Loucy (cell line): ENCODE measurements around the gene SP1.

Experiments used
- H2AFZ ChIP-seq: fragments of 200-600 bp; sonication (generic); 2 replicates; pipeline ENCODE4 v1.6.0; 2016; ENCODE audit warnings: antibody characterized with exemption, mild to moderate bottlenecking, low read length, moderate library complexity
- H3F3A ChIP-seq: fragments of 200-600 bp; 2 replicates; pipeline ENCODE4 v1.6.0; 2016; ENCODE audit warnings: antibody characterized with exemption, low read depth, mild to moderate bottlenecking
- H3K27me3 ChIP-seq: fragments of 200-600 bp; sonication (generic); 2 replicates; pipeline ENCODE4 v1.6.1; 2014; ENCODE audit warnings: low read length, mild to moderate bottlenecking; ENCODE audit not compliant: insufficient read depth, poor library complexity, severe bottlenecking
- H3K36me3 ChIP-seq: fragments of 200-600 bp; sonication (generic); 2 replicates; pipeline ENCODE4 v1.6.1; 2016; ENCODE audit warnings: low read length; ENCODE audit not compliant: insufficient read depth
- H3K4me1 ChIP-seq: fragments of 200-600 bp; sonication (generic); 2 replicates; pipeline ENCODE4 v1.5.1; 2014; ENCODE audit warnings: low read length, mild to moderate bottlenecking; ENCODE audit not compliant: insufficient read depth, poor library complexity, severe bottlenecking
- H3K4me2 ChIP-seq: fragments of 200-600 bp; sonication (generic); 2 replicates; pipeline ENCODE4 v1.6.0; 2014; ENCODE audit warnings: antibody characterized with exemption, low read length, low read depth, mild to moderate bottlenecking; ENCODE audit not compliant: poor library complexity, severe bottlenecking
- H3K4me3 ChIP-seq: fragments of 200-600 bp; sonication (generic); 2 replicates; pipeline ENCODE4 v1.5.1; 2014; ENCODE audit warnings: low read length, mild to moderate bottlenecking, mixed read lengths; ENCODE audit not compliant: poor library complexity, severe bottlenecking
- H3K79me2 ChIP-seq: fragments of 200-600 bp; sonication (generic); 2 replicates; pipeline ENCODE4 v1.6.1; 2014; ENCODE audit warnings: low read length; ENCODE audit not compliant: insufficient read depth
- H3K9ac ChIP-seq: fragments of 200-600 bp; sonication (generic); 2 replicates; pipeline ENCODE4 v1.6.0; 2014; ENCODE audit warnings: mild to moderate bottlenecking, low read depth, low read length, moderate library complexity; ENCODE audit not compliant: poor library complexity, severe bottlenecking
- H3K9me2 ChIP-seq: fragments of 200-600 bp; sonication (generic); replicated peaks from 2 replicates; pipeline ENCODE4 v1.6.1; 2016; ENCODE audit warnings: low read depth, low read length, mixed read lengths
- H3K9me3 ChIP-seq: fragments of 200-600 bp; sonication (generic); 2 replicates; pipeline ENCODE4 v1.6.1; 2014; ENCODE audit warnings: mild to moderate bottlenecking, antibody characterized with exemption, low read length, low read depth; ENCODE audit not compliant: insufficient read depth
- H4K20me1 ChIP-seq: fragments of 200-600 bp; sonication (generic); 2 replicates; pipeline ENCODE4 v1.6.0; 2014; ENCODE audit warnings: antibody characterized with exemption, low read length, mild to moderate bottlenecking; ENCODE audit not compliant: insufficient read depth, poor library complexity, severe bottlenecking
- EZH2phosphoT487 ChIP-seq: fragments of 200-600 bp; IDR thresholded peaks from 2 replicates; pipeline ENCODE4 v1.6.1; 2018; ENCODE audit warnings: antibody characterized with exemption, mild to moderate bottlenecking, moderate library complexity, borderline replicate concordance
- TF ChIP-seq, protein P1 (sequence below): fragments of 200-600 bp; sonication (generic); conservative IDR thresholded peaks from 2 replicates; pipeline ENCODE4 v1.5.1; 2014; ENCODE audit warnings: mild to moderate bottlenecking, antibody characterized with exemption, low read length

Gene SP1

DNA sequence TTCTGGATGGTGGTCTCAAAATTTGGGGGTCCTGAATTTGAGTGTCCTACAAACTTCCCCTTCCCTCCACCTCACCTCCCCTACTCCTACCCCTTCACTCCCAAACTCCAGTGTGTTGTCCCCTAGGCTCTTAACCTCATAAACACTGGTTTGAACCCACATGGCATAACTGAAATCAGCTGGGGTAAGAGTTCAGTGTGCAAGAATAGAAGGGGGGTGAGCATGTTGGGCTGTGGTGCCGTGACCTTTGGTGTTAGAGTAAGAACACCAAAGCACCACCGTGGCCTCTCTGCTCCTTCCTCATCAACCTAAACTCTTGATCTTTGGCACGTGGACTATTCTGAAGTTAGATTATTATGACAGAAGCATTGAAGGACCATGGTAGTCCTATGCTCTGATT, 83.0 kb downstream of the SP1 start:
- peak overlapping the region; percentile 18 for H3K9ac ChIP-seq
- H3K9me3 ChIP-seq: no peaks in the 10 kb centered on the region
- H3F3A ChIP-seq: peaks cover 3% of the 10 kb centered on the region
- H2AFZ ChIP-seq: no peak overlapping the region
- no peak overlapping the region for H3K4me3 ChIP-seq
- peaks cover 100% of the 10 kb centered on the region for H3K79me2 ChIP-seq
- H3K9me2 ChIP-seq: no peaks in the 10 kb centered on the region
- H3K36me3 ChIP-seq: peaks cover 100% of the 10 kb centered on the region
- no peaks in the 10 kb centered on the region for H3K27me3 ChIP-seq
- H3K4me2 ChIP-seq: peak overlapping the region; percentile 67
- peaks cover 100% of the 10 kb centered on the region for H4K20me1 ChIP-seq
- TF ChIP-seq, protein P1, sequence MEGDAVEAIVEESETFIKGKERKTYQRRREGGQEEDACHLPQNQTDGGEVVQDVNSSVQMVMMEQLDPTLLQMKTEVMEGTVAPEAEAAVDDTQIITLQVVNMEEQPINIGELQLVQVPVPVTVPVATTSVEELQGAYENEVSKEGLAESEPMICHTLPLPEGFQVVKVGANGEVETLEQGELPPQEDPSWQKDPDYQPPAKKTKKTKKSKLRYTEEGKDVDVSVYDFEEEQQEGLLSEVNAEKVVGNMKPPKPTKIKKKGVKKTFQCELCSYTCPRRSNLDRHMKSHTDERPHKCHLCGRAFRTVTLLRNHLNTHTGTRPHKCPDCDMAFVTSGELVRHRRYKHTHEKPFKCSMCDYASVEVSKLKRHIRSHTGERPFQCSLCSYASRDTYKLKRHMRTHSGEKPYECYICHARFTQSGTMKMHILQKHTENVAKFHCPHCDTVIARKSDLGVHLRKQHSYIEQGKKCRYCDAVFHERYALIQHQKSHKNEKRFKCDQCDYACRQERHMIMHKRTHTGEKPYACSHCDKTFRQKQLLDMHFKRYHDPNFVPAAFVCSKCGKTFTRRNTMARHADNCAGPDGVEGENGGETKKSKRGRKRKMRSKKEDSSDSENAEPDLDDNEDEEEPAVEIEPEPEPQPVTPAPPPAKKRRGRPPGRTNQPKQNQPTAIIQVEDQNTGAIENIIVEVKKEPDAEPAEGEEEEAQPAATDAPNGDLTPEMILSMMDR: no peak
- TF ChIP-seq EZH2phosphoT487: no peak
- peaks cover 47% of the 10 kb centered on the region for H3K4me1 ChIP-seq

DNA sequence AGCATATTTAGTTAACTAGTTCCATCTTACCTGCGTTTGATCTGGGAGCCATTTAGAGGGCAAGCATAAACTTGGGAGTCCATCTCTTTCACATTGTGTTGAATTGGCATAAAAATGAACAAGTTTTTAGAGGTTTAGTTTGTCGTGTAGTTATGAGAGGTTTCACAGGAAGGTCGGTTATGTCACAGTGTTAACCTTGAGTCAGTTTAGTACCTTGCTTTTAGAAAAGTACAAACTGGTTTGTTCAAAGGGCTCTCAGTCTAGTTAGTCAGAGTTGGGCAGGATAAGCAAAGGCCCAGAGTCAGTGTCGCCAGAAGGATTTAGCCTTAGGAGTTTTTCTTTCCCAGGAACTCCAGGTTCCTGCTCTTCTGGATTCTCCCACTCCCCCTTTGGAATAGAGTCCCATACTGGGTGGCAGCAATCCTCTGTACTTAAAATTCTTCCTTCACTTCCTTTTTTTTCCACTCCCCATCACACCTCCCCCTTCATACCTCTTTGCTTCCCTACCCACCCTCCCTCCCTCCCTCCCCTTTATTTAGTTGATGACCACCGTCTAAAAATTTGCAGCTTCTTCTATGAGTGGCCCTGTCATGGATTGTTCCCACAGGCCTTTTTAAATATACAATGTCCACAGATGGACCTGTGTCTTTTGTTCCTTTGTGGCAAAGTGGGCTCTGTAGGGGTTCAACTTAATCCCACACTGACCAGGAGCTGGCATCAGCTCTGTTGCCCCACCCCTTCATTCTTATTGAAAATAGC, 84.0 kb downstream of the SP1 start:
- Histone ChIP-seq H3K36me3 (peaks cover 100% of the 10 kb centered on the region), H3K27me3 (no peaks in the 10 kb centered on the region), H3F3A (peaks cover 3% of the 10 kb centered on the region), H3K9me3 (no peaks in the 10 kb centered on the region), H3K4me3 (no peak overlapping the region), H2AFZ (no peak overlapping the region), H3K79me2 (peaks cover 99% of the 10 kb centered on the region), H3K9ac (no peak overlapping the region), H3K4me2 (peak overlapping the region; percentile 67), H4K20me1 (peaks cover 98% of the 10 kb centered on the region), H3K4me1 (peaks cover 47% of the 10 kb centered on the region), H3K9me2 (no peaks in the 10 kb centered on the region)
- TF ChIP-seq EZH2phosphoT487: no peak
- TF ChIP-seq, protein P1: no peak

DNA sequence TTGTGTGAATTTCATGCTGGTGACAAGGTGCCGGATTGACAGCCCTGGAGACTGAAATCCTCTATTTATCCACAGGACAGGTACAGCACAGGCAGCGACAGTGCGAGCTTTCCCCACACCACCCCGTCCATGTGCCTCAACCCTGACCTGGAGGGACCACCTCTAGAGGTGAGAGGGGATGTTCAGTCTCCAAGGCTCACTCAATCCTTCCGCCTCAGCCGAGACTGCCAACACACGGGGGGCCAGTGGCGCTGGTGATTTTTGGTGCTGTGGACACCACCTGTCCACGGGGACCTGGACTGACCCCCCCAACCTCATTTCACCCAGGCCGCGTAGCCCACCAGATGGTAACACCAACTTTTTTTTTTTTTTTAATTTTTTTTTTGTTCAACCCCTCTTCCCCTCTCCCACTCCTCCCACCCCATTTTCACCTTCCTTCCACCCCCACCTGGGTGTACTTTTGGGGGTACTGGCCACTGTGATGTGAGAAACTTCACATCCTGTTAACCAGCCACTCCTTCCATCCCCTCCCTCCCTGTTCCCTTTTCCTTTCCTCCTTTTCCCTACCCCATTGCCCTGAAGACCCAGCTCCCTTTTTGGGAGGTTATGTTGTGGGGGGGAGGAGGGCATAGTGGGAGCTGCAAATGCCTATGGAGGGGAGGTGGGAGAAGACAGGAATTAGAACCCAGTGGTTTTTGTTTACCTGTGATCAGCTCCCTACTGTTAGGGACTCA, 84.9 kb downstream of the SP1 start:
- Histone ChIP-seq H3F3A (peaks cover 3% of the 10 kb centered on the region), H3K9me2 (no peaks in the 10 kb centered on the region), H3K4me3 (no peak overlapping the region), H3K4me1 (peaks cover 41% of the 10 kb centered on the region), H4K20me1 (peaks cover 91% of the 10 kb centered on the region), H3K4me2 (no peak overlapping the region), H3K27me3 (no peaks in the 10 kb centered on the region), H3K9me3 (no peaks in the 10 kb centered on the region), H3K9ac (no peak overlapping the region), H2AFZ (no peak overlapping the region), H3K79me2 (peaks cover 90% of the 10 kb centered on the region), H3K36me3 (peaks cover 100% of the 10 kb centered on the region)
- TF ChIP-seq EZH2phosphoT487: no peak
- TF ChIP-seq, protein P1: no peak
